ENCODE data around the gene THAP10.

The THAP10 gene

DNA sequence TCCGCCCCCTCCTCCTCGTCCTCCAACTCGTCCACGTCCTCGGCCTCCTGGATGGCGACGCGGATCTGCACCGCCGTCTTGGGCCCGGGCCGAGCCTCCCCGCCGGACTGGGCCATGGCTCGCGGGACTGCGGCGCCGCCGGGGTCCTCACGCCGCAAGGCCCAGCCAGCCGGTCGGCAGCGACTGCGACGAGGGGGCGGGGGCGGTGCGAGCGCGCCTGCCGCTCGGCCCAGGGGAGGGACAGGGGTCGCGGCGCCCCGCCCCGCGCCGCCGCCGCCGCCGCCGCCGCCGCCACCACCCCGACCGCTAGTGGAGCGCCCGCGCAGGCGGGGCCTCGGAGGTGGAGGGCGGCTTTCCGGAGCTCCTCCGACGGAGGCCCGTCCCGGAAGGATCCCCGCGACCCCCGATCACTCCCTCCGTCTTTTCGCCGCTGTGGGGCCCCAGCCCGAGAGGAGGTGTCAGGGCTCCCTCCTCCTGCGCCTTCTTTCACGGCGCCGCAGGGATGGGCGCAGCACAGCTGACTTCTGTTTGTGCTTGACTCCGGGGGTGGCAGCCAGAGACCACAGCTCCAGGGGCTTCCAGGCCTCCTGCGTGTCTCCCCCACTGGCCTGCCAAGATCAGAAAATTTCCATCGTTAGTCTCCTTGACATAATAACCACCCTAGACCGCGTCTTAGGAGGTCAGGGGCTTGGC lies 38.1 kb downstream of the THAP10 start, which contains the start of gene LARP6:
Gene LARP6, minus strand, starts transcription at position 185 of the 693 bp plus-strand sequence. Its CDS starts 69 bp downstream, at position 116.
- no peak for DNase-seq (ENCODE audit: low read depth)

DNA sequence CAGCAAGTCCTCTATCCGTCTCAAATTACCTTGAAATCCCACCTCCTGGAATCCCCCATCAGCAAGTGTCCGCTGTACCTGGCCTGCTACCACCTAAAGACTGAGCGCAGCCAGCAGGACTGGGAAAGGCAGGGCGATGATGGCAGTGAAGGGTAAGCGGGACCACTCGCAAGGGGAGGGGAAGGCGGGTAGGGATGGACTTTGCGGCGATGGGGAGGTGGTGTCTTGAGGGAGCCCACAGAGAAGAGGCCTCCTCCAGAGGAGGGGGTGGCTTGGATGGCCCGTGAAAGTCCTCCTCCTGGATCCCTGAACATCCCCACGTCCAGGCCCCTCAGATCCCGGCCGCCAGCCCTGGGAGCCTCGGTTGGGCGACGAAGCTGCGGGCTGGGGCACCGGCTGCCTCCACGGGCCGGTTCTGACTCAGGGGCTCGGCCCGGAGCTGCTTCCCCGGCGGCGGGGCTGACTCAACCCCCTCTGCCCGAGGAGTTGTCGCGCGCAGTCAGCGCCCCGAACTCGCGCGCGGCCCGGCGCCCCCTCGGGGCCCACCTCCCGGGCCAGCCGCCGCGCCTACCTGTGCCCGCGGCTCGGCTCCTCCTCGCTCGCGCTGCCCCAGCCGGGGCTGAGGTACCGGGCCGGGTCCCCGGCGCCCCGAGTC lies 38.8 kb downstream of the THAP10 start:
- DNase-seq (ENCODE audit: low read depth) = no peak

DNA sequence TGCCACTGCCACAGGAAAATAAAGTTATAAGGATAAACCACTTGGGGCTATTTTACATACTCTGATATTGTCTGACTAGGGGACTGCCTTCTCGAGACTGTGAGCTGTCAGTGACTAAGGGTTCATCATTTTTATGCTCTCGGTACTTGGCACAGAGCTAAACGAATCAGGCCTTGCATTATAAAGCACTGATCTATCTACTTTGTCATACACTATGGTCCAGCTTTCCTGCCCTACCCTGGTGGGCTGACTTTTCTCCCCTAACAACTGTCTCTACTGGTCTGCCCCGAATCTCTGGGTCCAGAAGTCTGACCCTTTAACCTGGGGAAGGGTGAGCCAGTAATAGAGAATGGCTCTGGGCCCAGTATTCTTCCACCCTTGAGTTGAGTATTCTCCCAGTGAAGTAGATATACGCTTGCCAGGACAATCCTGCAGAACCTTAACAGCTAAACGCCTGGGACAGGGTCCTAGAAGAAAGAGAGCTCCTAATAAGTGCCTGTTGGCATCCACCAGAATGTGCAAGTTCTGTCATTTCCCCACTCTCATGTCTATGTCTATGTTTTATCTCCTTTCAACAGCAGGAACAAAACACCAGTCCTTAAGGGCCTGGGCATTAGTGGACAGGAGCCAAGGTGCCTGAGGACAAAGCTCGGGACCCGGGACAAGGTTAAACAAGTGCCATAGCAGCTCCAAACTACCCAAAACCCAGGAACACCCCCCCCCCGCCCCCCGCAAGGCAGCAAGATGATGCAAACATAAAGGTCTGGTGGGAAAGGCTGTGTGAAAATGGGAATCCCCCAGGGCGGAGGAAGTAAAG lies 39.5 kb downstream of the THAP10 start:
- no peak for DNase-seq (ENCODE audit: low read depth)

DNA sequence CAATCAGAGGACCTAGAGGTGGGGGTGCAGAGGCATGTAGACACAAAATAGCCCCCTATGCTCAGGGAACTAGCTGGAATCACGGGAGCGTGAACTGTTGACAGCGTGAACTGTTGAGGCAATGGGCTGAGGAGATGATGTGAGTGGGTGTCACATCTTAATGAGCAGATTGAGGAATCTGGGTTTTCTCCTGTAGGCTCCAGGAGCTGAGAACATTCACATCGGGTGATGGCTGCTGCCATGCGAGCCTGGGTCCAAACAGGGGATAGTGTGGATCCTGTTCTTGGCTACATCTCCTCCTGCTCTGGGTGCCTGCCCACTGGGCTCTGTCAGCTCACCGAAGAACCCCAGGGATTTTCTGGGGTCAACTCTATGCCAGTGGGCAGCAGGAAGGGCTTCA lies 40.3 kb downstream of the THAP10 start:
- DNase-seq (ENCODE audit: low read depth) = no peak

DNA sequence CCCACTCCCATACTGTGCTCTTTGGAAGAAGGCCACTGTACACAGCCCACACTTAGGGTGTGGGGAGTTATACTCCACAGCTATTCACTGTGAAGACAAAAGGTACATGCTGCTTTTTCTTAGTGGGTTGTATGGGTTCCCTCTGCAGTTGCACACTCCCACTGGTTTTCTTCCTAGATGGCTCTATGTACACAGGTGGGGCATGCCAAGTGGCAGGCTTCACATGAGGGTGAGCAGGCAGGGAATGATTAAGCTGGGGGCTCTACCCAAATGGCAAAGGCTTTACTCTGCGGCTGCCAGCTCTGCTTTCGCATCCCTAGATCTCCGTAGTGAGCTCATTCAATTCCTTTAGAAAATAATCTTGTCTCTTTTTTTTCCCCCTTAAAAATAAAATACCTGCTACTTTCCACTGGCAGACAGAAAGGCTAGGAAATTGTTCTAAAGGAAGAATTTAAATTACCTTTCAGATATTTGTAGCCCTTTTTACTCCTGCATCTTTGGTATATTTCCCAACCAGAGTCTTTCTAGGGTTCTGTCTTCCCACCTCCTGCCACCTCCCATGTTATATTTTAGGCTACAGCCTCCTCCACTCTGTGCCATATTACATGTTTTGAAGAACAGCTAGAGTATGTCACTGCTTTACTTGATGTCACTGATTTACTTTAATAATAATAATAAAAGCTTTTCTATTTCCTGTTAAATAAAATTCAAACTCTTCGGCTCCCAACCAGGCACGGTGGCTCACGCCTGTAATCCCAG lies 46.5 kb downstream of the THAP10 start:
- no peak for DNase-seq (ENCODE audit: low read depth)

DNA sequence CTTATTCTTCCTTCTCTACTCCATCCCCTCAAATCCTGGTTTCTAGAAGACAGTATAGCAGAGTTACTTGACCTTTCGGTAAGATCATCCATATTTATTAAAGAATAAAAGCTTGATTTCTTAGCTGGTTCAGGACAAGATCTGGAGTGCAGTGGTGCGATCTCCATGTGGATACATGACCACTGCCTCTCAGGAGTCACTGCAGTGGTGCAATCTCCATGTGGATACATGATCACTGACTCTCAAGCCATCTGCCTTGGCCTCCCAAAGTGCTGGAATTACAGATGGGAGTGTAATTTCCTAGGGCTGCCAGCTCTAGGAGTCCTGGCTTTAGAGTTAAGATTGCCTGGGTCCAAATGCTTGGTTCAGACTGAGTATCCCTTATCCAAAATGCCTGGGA lies 54.8 kb downstream of the THAP10 start:
- no peak for DNase-seq (ENCODE audit: low read depth)

DNA sequence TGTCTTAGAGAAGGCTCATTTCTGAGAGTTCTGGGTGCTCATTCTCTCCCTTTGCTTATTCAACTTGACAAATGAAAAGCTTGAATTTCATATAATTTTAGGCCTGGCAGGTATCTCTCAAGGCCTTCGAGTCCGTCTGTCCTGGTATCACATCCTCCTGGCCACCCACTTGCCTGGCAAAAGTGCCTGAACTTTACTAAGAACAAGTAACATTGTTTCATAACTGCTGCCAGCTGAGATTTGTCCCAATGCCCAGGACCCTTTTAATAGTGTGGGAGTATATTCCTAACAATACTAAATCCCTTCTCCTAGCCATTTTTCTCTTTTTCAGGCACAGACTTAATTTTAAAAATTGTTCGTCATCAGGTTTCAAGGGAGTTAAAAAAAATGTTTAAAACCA lies 56.4 kb downstream of the THAP10 start:
- DNase-seq (ENCODE audit: low read depth) = no peak

DNA sequence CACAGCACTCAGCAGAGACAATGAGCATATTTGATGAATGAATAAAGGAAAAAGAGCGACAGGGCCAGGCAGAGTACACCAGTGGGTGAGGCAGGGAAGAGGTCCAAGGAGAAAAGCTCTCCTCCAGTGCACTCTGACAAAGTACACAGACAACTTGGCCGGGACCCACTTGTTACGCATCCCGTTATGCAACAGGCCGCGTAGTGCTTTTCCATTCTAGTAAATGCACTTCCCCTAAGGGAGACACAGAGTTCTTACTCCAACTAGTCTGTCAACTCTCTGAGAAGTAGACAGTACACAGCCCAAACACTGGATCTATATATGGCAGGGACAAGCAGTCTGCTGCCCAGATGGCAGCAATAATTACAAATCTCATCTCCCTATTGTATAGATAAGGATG lies 56.8 kb downstream of the THAP10 start:
- no peak for DNase-seq (ENCODE audit: low read depth)

DNA sequence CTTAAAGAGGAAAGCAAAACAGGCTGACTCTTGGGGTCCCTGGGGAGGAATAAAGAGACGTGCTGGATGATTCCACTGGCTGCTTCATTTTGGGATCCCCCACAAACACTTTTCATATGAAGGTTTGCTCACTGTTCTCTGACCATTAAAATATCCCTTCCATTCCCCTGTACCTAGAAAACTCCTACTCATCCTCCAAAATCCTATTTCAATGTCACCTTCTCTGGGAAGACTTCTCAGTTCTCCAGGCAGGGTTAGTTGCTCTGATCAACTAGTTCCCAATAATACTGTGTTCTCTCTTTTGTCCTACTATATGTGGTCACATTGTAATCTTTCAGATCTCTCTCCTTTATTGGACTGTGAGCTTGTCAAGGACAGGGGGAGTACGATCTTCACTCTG lies 57.2 kb downstream of the THAP10 start:
- no peak for DNase-seq (ENCODE audit: low read depth)

DNA sequence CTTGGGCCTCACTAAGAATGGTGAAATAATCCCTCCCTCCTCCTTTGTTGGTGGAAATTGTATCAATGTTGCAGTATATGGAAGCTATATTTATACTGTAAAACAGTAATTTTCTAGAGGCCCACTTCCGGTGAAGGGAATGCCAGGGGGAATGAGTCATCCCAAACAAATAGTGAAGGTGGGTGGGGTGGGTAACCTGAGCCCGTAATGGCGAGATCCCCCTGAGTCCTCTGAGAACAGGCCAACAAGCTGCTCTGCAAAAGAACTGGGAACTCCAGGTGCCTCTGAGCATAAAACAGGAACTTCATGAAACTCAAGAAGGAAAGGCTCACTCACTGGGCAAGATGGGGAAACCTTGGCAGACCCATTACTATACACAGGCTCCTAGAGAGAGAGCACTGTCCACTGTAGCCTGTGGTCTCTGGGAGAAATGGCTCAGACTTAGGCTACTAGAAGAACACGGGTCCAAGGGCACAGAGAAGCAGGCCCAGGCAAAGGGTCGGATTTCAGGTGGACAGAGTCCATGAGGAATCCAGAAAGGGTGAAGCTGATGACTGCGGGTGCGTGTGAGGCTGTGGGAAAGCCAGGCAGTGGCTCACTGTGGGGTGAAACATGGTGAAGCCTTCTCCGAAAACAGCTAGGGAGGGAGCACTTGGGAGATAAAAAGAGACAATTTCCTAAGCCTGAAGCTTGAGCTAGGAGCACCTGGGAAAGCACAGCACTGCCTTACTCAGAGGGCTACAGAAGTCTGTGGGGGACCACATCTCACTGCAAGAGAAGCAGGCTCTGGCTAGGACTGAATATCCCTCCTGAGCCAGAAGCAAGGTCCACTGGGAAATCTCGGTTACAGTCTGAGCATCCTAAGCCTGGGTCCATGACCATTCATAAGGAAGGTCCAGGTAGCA lies 58.1 kb downstream of the THAP10 start:
- DNase-seq (ENCODE audit: low read depth) = no peak

DNA sequence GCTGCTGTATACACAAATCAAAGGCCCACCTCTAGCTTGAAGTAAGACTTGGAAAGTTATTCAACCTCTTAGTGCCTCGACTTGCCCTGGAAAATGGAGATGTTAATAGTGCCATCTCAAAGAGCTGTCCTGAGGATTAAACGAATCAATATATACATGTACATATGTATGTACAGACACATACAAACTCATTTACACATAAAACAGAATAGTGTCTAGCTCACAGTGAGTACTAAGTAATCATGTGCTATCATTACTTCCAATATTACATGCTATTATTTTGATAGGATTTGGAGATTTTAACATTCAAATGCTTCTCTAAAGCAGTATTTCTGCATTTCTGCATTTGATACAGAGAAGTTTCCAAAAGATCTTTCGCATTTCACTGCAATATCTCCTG lies 58.8 kb downstream of the THAP10 start:
- no peak for DNase-seq (ENCODE audit: low read depth)

DNA sequence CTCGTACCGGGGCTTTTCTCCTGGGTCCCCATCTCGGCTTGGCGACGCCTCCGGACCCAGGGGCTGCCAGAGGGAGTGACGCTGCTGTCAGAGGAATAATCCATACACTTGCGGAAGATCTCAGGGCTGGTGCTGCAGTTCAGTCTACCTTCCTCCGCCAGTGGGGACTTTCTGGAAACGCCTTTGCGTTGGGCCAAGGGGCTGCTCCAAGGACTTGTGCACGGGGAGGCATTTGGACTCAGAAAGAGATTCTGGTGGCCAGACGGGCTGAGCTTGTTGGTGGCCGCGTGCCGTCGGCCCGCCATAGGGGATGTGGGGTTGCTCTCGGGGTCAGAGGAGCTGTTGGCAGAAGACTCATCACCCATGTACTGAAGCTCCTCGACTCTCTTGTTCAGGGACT lies 60.1 kb downstream of the THAP10 start:
- DNase-seq (ENCODE audit: low read depth) = no peak
